Peyer's patch (tissue), 4 donors: ENCODE results near the gene TH.

Source experiments
- POLR2A ChIP-seq, 2 donors: fragments of 450-650 bp; IDR thresholded peaks; one replicate each; pipeline ENCODE4 v1.5.1; 2017; ENCODE audit warnings: antibody characterized with exemption in 2 of 2, mild to moderate bottlenecking in 2 of 2, moderate library complexity in 2 of 2
- TF ChIP-seq, protein P1 (sequence below), 6 experiments: fragments of 450-650 bp in 4 of 6; fragments of 200-600 bp in 2 of 6; sonication (generic) in 1 of 6; IDR thresholded peaks; one replicate each; pipeline ENCODE4 v1.5.1; 2017 to 2019; ENCODE audit warnings: antibody characterized with exemption in 6 of 6, mild to moderate bottlenecking in 3 of 6, moderate library complexity in 1 of 6

DNA sequence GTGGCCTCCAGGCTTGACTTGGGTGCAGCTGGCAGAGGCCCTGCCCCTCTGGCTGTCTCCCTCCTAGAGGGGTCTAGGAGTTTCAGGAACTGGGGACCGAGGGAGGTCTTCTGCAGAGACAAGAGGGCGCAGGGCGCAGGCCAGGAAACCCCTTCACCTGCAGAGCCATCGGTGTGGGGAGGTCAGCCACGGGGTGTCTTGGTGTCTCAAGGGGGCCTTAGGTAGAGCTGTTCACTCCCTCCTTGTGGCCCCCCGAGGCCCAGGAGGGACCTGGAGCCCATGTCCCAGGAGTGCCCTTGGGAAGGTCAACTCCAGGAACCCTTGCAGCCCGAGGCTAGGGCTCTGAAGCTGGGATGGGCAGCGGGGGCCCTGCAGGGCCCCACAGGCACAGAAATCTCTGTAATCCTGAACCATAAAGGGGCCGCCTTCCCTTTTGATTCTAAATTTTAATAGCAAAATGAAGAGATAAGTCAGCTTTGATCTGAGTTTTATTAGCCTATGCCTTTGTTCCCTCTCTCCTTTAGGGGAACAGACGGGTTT, 31.4 kb upstream of the TH start:
- TF ChIP-seq, protein P1, sequence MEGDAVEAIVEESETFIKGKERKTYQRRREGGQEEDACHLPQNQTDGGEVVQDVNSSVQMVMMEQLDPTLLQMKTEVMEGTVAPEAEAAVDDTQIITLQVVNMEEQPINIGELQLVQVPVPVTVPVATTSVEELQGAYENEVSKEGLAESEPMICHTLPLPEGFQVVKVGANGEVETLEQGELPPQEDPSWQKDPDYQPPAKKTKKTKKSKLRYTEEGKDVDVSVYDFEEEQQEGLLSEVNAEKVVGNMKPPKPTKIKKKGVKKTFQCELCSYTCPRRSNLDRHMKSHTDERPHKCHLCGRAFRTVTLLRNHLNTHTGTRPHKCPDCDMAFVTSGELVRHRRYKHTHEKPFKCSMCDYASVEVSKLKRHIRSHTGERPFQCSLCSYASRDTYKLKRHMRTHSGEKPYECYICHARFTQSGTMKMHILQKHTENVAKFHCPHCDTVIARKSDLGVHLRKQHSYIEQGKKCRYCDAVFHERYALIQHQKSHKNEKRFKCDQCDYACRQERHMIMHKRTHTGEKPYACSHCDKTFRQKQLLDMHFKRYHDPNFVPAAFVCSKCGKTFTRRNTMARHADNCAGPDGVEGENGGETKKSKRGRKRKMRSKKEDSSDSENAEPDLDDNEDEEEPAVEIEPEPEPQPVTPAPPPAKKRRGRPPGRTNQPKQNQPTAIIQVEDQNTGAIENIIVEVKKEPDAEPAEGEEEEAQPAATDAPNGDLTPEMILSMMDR (IDR thresholded peaks at IDR 0.05) = no peak
- no peak for TF ChIP-seq POLR2A (IDR thresholded peaks at IDR 0.05)
